Prostate gland (tissue), 2 donors: Measurements from ENCODE around the gene ARHGEF16. TPM values are rescaled to one million over a fixed set of nuclear protein-coding genes. Genes with fewer than 3 reads are reported as not detected.

ENCODE experiments used
- DNase-seq: peaks from one replicate; pipeline ENCODE4 v3.0.0-alpha.2; 2019; ENCODE audit warnings: low spot score
- H3K27ac ChIP-seq, 2 donors: fragments of 200-600 bp; sonication (generic); 2 replicates each; pipeline ENCODE4 v1.5.1; 2017 to 2019
- H3K27me3 ChIP-seq: fragments of 200-600 bp; sonication (generic); replicated peaks from 2 replicates; pipeline ENCODE4 v1.5.1; 2019; ENCODE audit not compliant: insufficient read depth
- H3K36me3 ChIP-seq, 2 donors: fragments of 200-600 bp; sonication (generic); 1 replicate in 1 of 2; 2 replicates in 1 of 2; pipeline versions ENCODE4 v1.5.1 to v1.8.1; 2017 to 2019
- H3K4me1 ChIP-seq: fragments of 200-600 bp; sonication (generic); replicated peaks from 2 replicates; pipeline ENCODE4 v1.5.1; 2019
- H3K4me3 ChIP-seq, 2 donors: fragments of 200-600 bp; sonication (generic); 2 replicates each; pipeline ENCODE4 v1.5.1; 2017 to 2019
- H3K9me3 ChIP-seq: fragments of 200-600 bp; sonication (generic); 2 replicates; pipeline ENCODE4 v1.5.1; 2017
- POLR2A ChIP-seq: fragments of 450-650 bp; IDR thresholded peaks from one replicate; pipeline ENCODE4 v1.6.1; 2016; ENCODE audit warnings: antibody characterized with exemption, mild to moderate bottlenecking
- POLR2AphosphoS5 ChIP-seq: sonication (generic); formaldehyde crosslinking; IDR thresholded peaks from one replicate; pipeline ENCODE4 v1.6.1; 2017; ENCODE audit warnings: antibody characterized with exemption
- WGBS: methylation state at CpG from one replicate; pipeline ENCODE4 v1.1.5; 2018; 5-methylcytosine and 5-hydroxymethylcytosine counted together
- intact Hi-C: fragments of 100-400 bp; cut with DNase I; formaldehyde crosslinking; loops from one replicate; pipeline ENCODE4 v1.14.2; 2022
- total RNA-seq, 2 donors: library from RNA; depleted of rRNA; stranded (reverse); fragments of >200 nt; gene quantifications; one replicate each; pipeline ENCODE4 v1.1.0, GENCODE V29; 2016
- TF ChIP-seq, protein P1 (sequence below), 4 experiments: fragments of 200-600 bp in 2 of 4; fragments of 450-650 bp in 2 of 4; sonication (generic) in 2 of 4; IDR thresholded peaks; 1 replicate in 3 of 4; 2 replicates in 1 of 4; pipeline ENCODE4 v1.5.1; 2016 to 2019; ENCODE audit warnings: antibody characterized with exemption in 4 of 4, mild to moderate bottlenecking in 2 of 4, moderate library complexity in 2 of 4

ARHGEF16 gene
- total RNA-seq, 2 donors from 2014 or later = 25.2 to 25.4 TPM

GRCh38 chr1:3481046-3481445 is 26.6 kb downstream of the ARHGEF16 start:
- Histone ChIP-seq H3K4me1 (no peaks in the 10 kb centered on the region), H3K36me3 (no peaks in the 10 kb centered on the region), H3K27ac (no peak overlapping the region), H3K27me3 (no peaks in the 10 kb centered on the region), H3K9me3 (no peaks in the 10 kb centered on the region), H3K4me3 (no peak overlapping the region)
- no peak for DNase-seq
- intact Hi-C loops = no loop called here
- WGBS = 62% methylated on average over 15 of the region's 15 CpGs
- no peak for TF ChIP-seq POLR2AphosphoS5
- TF ChIP-seq, protein P1, sequence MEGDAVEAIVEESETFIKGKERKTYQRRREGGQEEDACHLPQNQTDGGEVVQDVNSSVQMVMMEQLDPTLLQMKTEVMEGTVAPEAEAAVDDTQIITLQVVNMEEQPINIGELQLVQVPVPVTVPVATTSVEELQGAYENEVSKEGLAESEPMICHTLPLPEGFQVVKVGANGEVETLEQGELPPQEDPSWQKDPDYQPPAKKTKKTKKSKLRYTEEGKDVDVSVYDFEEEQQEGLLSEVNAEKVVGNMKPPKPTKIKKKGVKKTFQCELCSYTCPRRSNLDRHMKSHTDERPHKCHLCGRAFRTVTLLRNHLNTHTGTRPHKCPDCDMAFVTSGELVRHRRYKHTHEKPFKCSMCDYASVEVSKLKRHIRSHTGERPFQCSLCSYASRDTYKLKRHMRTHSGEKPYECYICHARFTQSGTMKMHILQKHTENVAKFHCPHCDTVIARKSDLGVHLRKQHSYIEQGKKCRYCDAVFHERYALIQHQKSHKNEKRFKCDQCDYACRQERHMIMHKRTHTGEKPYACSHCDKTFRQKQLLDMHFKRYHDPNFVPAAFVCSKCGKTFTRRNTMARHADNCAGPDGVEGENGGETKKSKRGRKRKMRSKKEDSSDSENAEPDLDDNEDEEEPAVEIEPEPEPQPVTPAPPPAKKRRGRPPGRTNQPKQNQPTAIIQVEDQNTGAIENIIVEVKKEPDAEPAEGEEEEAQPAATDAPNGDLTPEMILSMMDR (IDR thresholded peaks at IDR 0.05) = no peak
- TF ChIP-seq POLR2A = no peak

DNA sequence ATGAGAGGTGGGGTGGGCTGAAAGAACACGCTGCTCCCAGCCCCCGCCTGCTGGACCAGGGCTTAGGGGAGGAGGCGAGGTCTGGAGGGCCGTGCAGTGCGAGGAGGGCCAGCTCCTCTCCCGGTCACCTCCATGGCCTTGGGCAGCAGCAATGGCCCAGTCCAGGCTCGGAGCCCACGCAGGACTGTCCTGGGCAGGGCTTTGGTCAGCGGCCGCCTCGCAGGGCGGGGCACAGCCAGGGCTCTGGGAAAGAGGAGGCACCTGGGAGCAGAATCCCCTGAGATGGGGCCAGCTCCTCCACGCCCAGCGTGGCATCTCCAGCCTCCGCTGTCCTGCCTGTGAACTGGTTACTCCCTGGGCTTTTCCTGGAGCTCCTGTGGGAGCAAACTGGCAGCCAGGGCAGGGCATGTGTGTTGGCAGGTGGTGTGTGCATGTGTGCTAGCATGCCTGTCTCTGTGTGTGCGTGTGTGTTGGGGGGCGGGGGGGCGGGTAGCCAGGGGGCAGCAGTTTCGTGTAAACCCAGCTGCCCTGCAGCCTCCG is 27.4 kb downstream of the ARHGEF16 start:
- intact Hi-C loops = no loop called here
- no peak for DNase-seq
- WGBS = 66% methylated on average over 20 of the region's 20 CpGs
- TF ChIP-seq POLR2AphosphoS5 (no peak), POLR2A (no peak)
- TF ChIP-seq, protein P1 (IDR thresholded peaks at IDR 0.05) = no peak
- Histone ChIP-seq H3K4me3 (no peak overlapping the region), H3K27ac (no peak overlapping the region), H3K9me3 (no peaks in the 10 kb centered on the region), H3K4me1 (no peaks in the 10 kb centered on the region), H3K36me3 (no peaks in the 10 kb centered on the region), H3K27me3 (no peaks in the 10 kb centered on the region)

DNA sequence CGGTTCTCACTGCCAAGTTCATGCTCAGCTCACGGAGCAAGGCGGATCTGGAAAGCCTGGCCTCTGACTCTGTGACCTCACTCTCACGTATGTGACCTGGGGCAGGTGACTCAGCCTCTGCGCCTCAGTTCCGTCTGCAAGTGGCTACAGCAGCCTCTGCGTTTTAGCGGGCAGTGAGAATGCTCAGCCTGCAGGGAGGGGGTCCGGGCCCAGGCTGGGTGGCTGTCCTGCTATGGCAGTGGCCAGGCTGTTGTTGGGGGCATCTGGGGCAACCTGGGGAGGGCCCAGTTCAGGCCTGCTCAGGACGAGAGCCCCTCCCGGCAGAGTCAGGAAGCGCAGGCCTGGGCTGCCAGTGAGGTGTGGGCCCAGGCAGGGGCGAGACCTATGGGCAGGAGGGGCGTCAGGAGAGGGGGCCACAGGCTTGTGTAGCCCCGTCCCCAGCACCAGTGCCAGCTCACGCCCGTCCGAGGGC is 27.9 kb downstream of the ARHGEF16 start:
- no peaks in the 10 kb centered on the region for H3K27me3 ChIP-seq
- H3K27ac ChIP-seq = no peak overlapping the region
- TF ChIP-seq, protein P1 (IDR thresholded peaks at IDR 0.05) = peak in 1 of 4 experiments; percentile 28
- TF ChIP-seq POLR2AphosphoS5 = no peak
- TF ChIP-seq POLR2A = no peak
- intact Hi-C loops = no loop called here
- DNase-seq = no peak
- no peaks in the 10 kb centered on the region for H3K36me3 ChIP-seq
- H3K9me3 ChIP-seq = no peaks in the 10 kb centered on the region
- H3K4me3 ChIP-seq = no peak overlapping the region
- H3K4me1 ChIP-seq = no peaks in the 10 kb centered on the region
- 54% methylated on average over 16 of the region's 18 CpGs for WGBS

- DNase-seq = no peak
- H3K36me3 ChIP-seq = no peaks in the 10 kb centered on the region
- 65% methylated on average over 13 of the region's 14 CpGs for WGBS
- H3K9me3 ChIP-seq = no peaks in the 10 kb centered on the region
- H3K4me1 ChIP-seq = no peaks in the 10 kb centered on the region
- TF ChIP-seq, protein P1 (IDR thresholded peaks at IDR 0.05) = no peak
- no peak for TF ChIP-seq POLR2A
- no peak for TF ChIP-seq POLR2AphosphoS5
- no peak overlapping the region for H3K4me3 ChIP-seq
- intact Hi-C loops = no loop called here
- no peaks in the 10 kb centered on the region for H3K27me3 ChIP-seq
- H3K27ac ChIP-seq = no peak overlapping the region
These were observed 28.9 kb downstream of the ARHGEF16 start for GRCh38 chr1:3483380-3483779.

GRCh38 chr1:3483801-3484444 is 29.5 kb downstream of the ARHGEF16 start:
- no peaks in the 10 kb centered on the region for H3K9me3 ChIP-seq
- H3K36me3 ChIP-seq = no peaks in the 10 kb centered on the region
- WGBS = 49% methylated on average over 31 of the region's 31 CpGs
- intact Hi-C loops = no loop called here
- no peak overlapping the region for H3K27ac ChIP-seq
- peak; percentile 42 for DNase-seq
- H3K4me3 ChIP-seq = no peak overlapping the region
- TF ChIP-seq POLR2AphosphoS5 = no peak
- no peak for TF ChIP-seq POLR2A
- TF ChIP-seq, protein P1 (IDR thresholded peaks at IDR 0.05) = peak; percentile 75 to 96 (median 85)
- no peaks in the 10 kb centered on the region for H3K27me3 ChIP-seq
- H3K4me1 ChIP-seq = no peaks in the 10 kb centered on the region
